ENCODE data around the gene MICU1. TPM values are rescaled to one million over a fixed set of nuclear protein-coding genes. Genes with fewer than 3 reads are reported as not detected.

Gene MICU1
- total and polyA plus RNA-seq, 3 donors from 2014 or later = 34.7 to 42.7 (median 38.9) TPM

GRCh38 chr10:72574636-72575035, 51.2 kb downstream of the MICU1 start:
- no peaks in the 10 kb centered on the region for H3K36me3 ChIP-seq (ENCODE audit: low read depth, missing control alignments)
- WGBS, 2 donors = 95 to 96% methylated on average over 4 of the region's 4 CpGs
- no peak overlapping the region for H3K4me3 ChIP-seq
- no peaks in the 10 kb centered on the region for H3K9me3 ChIP-seq
- H3K4me1 ChIP-seq = no peaks in the 10 kb centered on the region
- no peaks in the 10 kb centered on the region for H3K27me3 ChIP-seq
- TF ChIP-seq POLR2A (IDR thresholded peaks at IDR 0.05) (no peak), CTCF (IDR thresholded peaks at IDR 0.05) (no peak)
- H3K27ac ChIP-seq = no peak overlapping the region
- DNase-seq = no peak
- intact Hi-C loops (cut with DNase I; ENCODE audit: low total_unique reads) = no loop called here

- Histone ChIP-seq H3K9me3 (no peaks in the 10 kb centered on the region), H3K4me3 (no peak overlapping the region), H3K27ac (no peak overlapping the region), H3K27me3 (no peaks in the 10 kb centered on the region), H3K36me3 (ENCODE audit: low read depth, missing control alignments) (no peaks in the 10 kb centered on the region), H3K4me1 (no peaks in the 10 kb centered on the region)
- 95 to 97% methylated on average over 2 of the region's 2 CpGs for WGBS, 2 donors
- no peak for DNase-seq
- intact Hi-C loops (cut with DNase I; ENCODE audit: low total_unique reads) = no loop called here
- TF ChIP-seq CTCF (IDR thresholded peaks at IDR 0.05) = no peak
Measured at GRCh38 chr10:72573079-72573478, 52.8 kb downstream of the MICU1 start.

- Histone ChIP-seq H3K27ac (no peak overlapping the region), H3K9me3 (no peaks in the 10 kb centered on the region), H3K4me3 (no peak overlapping the region), H3K36me3 (ENCODE audit: low read depth, missing control alignments) (no peaks in the 10 kb centered on the region), H3K27me3 (no peaks in the 10 kb centered on the region), H3K4me1 (no peaks in the 10 kb centered on the region)
- peak in 2 of 3 experiments; percentile 12 to 43 for TF ChIP-seq CTCF (IDR thresholded peaks at IDR 0.05)
- no peak for TF ChIP-seq POLR2A (IDR thresholded peaks at IDR 0.05)
- intact Hi-C loops (cut with DNase I; ENCODE audit: low total_unique reads) = no loop called here
- 68 to 72% methylated on average over 4 of the region's 4 CpGs for WGBS, 2 donors
- no peak for DNase-seq
Measured at GRCh38 chr10:72567889-72568640, 57.8 kb downstream of the MICU1 start.

GRCh38 chr10:72567421-72567820, 58.5 kb downstream of the MICU1 start:
- 97 to 100% methylated on average over 2 to 3 of the region's 3 CpGs for WGBS, 2 donors
- Histone ChIP-seq H3K36me3 (ENCODE audit: low read depth, missing control alignments) (no peaks in the 10 kb centered on the region), H3K27me3 (no peaks in the 10 kb centered on the region), H3K27ac (no peak overlapping the region), H3K4me1 (no peaks in the 10 kb centered on the region), H3K9me3 (no peaks in the 10 kb centered on the region), H3K4me3 (no peak overlapping the region)
- DNase-seq = no peak
- TF ChIP-seq POLR2A (IDR thresholded peaks at IDR 0.05) = no peak
- TF ChIP-seq CTCF (IDR thresholded peaks at IDR 0.05) = no peak
- intact Hi-C loops (cut with DNase I; ENCODE audit: low total_unique reads) = no loop called here

- no peak overlapping the region for H3K27ac ChIP-seq
- H3K27me3 ChIP-seq = no peaks in the 10 kb centered on the region
- no peaks in the 10 kb centered on the region for H3K36me3 ChIP-seq (ENCODE audit: low read depth, missing control alignments)
- no peak overlapping the region for H3K4me3 ChIP-seq
- TF ChIP-seq CTCF (IDR thresholded peaks at IDR 0.05) (no peak), POLR2A (IDR thresholded peaks at IDR 0.05) (no peak)
- H3K9me3 ChIP-seq = no peaks in the 10 kb centered on the region
- DNase-seq = no peak
- 87 to 95% methylated on average over 1 of the region's 1 CpG for WGBS, 2 donors
- no peaks in the 10 kb centered on the region for H3K4me1 ChIP-seq
- intact Hi-C loops (cut with DNase I; ENCODE audit: low total_unique reads) = no loop called here
Measured at GRCh38 chr10:72564596-72564995, 61.3 kb downstream of the MICU1 start.
